Measurements from ENCODE around the gene NPY.
A peak's percentile ranks its signal among the peaks of the same experiment; 100 is the strongest.
"Not testable (repeated sequence)": the region's sequence is repeated elsewhere in the genome, so short reads cannot be mapped to it uniquely, and the experiment has no call there.

Gene NPY
- long read RNA-seq, donor 1, partial matches to known transcripts = 0 of 4 reads
- long read RNA-seq, donor 1, other reads (novel, unspliced or antisense) = 0 of 4 reads
- long read RNA-seq, donor 2 = 0 reads
- long read RNA-seq, donor 3, partial matches to known transcripts = 0 of 1 reads
- long read RNA-seq, donor 3, other reads (novel, unspliced or antisense) = 0 of 1 reads
- long read RNA-seq, donor 4, partial matches to known transcripts = 0 of 1 reads
- long read RNA-seq, donor 4, other reads (novel, unspliced or antisense) = 0 of 1 reads
- long read RNA-seq, donor 5 = 0 reads
- long read RNA-seq, donor 6 = 0 reads
- long read RNA-seq, donor 7, partial matches to known transcripts = 0 of 1 reads
- long read RNA-seq, donor 7, other reads (novel, unspliced or antisense) = 0 of 1 reads
- long read RNA-seq, donor 8, partial matches to known transcripts = 0 of 1 reads
- long read RNA-seq, donor 8, other reads (novel, unspliced or antisense) = 0 of 1 reads

- peak; percentile 65 for DNase-seq
Measured at GRCh38 chr7:24283897-24284698, at the start of gene NPY. Gene NPY, plus strand, starts transcription at chr7:24284190. Its CDS starts 1,051 bp downstream, at chr7:24285241.

- DNase-seq = no peak
Measured at GRCh38 chr7:24239260-24239659, 44.7 kb upstream of the NPY start.

GRCh38 chr7:24241206-24241605 is 42.8 kb upstream of the NPY start:
- no peak for DNase-seq

- DNase-seq = no peak
Measured at GRCh38 chr7:24244554-24244953, 39.4 kb upstream of the NPY start.

- DNase-seq = no peak
Measured at GRCh38 chr7:24245362-24245761, 38.6 kb upstream of the NPY start.

GRCh38 chr7:24249266-24249665 is 34.7 kb upstream of the NPY start:
- DNase-seq = no peak

GRCh38 chr7:24251568-24251967 is 32.4 kb upstream of the NPY start:
- no peak for DNase-seq

GRCh38 chr7:24255139-24255538 is 28.9 kb upstream of the NPY start:
- no peak for DNase-seq

GRCh38 chr7:24258324-24258723 is 25.7 kb upstream of the NPY start:
- not testable (repeated sequence) for DNase-seq

GRCh38 chr7:24271938-24272337 is 12.1 kb upstream of the NPY start:
- no peak for DNase-seq

GRCh38 chr7:24279512-24279911 is 4.5 kb upstream of the NPY start:
- no peak for DNase-seq

GRCh38 chr7:24283554-24283896 is 465 bp upstream of the NPY start:
- peak; percentile 54 for DNase-seq

GRCh38 chr7:24284699-24285506 is 913 bp downstream of the NPY start:
- peak; percentile 62 for DNase-seq

- DNase-seq = peak; percentile 30
Measured at GRCh38 chr7:24290004-24290641, 6.1 kb downstream of the NPY start.

GRCh38 chr7:24291271-24291670 is 7.3 kb downstream of the NPY start:
- no peak for DNase-seq

GRCh38 chr7:24297362-24297761 is 13.4 kb downstream of the NPY start:
- DNase-seq = no peak

GRCh38 chr7:24298696-24299095 is 14.7 kb downstream of the NPY start:
- no peak for DNase-seq

GRCh38 chr7:24299192-24299591 is 15.2 kb downstream of the NPY start:
- no peak for DNase-seq

GRCh38 chr7:24301703-24302102 is 17.7 kb downstream of the NPY start:
- no peak for DNase-seq

GRCh38 chr7:24304494-24305095 is 20.6 kb downstream of the NPY start:
- DNase-seq = no peak

GRCh38 chr7:24307326-24307725 is 23.3 kb downstream of the NPY start:
- no peak for DNase-seq

- no peak for DNase-seq
Measured at GRCh38 chr7:24312588-24312987, 28.6 kb downstream of the NPY start.
